GM23248 (cell line): ENCODE data around the gene MPP1. TPM values are rescaled to one million over a fixed set of nuclear protein-coding genes. Genes with fewer than 3 reads are reported as not detected.

Experiments used
- DNase-seq: peaks from one replicate; pipeline ENCODE4 v3.0.0-alpha.2; 2015
- H2AFZ ChIP-seq: fragments of 200-600 bp; sonication (generic); 2 replicates; pipeline ENCODE4 v1.6.1; 2016; ENCODE audit warnings: antibody characterized with exemption
- H3F3A ChIP-seq: fragments of 200-600 bp; sonication (generic); 2 replicates; pipeline ENCODE4 v1.6.1; 2016; ENCODE audit warnings: mild to moderate bottlenecking, antibody characterized with exemption, mixed run types; ENCODE audit not compliant: insufficient read depth
- H3K27ac ChIP-seq: fragments of 200-600 bp; sonication (generic); 2 replicates; pipeline ENCODE4 v1.5.1; 2016; ENCODE audit warnings: mild to moderate bottlenecking
- H3K27me3 ChIP-seq: fragments of 200-600 bp; sonication (generic); replicated peaks from 2 replicates; pipeline ENCODE4 v1.6.1; 2016; ENCODE audit warnings: mild to moderate bottlenecking; ENCODE audit not compliant: insufficient read depth
- H3K36me3 ChIP-seq: fragments of 200-600 bp; sonication (generic); 2 replicates; pipeline ENCODE4 v1.6.1; 2016; ENCODE audit warnings: low read depth, mild to moderate bottlenecking
- H3K4me1 ChIP-seq: fragments of 200-600 bp; sonication (generic); 2 replicates; pipeline ENCODE4 v1.6.1; 2016; ENCODE audit warnings: mild to moderate bottlenecking; ENCODE audit not compliant: insufficient read depth
- H3K4me2 ChIP-seq: fragments of 200-600 bp; sonication (generic); one replicate; pipeline ENCODE4 v1.6.1; 2016; ENCODE audit warnings: mild to moderate bottlenecking; ENCODE audit not compliant: unreplicated experiment
- H3K4me3 ChIP-seq: fragments of 200-600 bp; sonication (generic); 2 replicates; pipeline ENCODE4 v1.5.1; 2016; ENCODE audit warnings: mild to moderate bottlenecking
- H3K79me2 ChIP-seq: fragments of 200-600 bp; sonication (generic); 2 replicates; pipeline ENCODE4 v1.6.1; 2016; ENCODE audit warnings: mild to moderate bottlenecking; ENCODE audit not compliant: insufficient read depth
- H3K9ac ChIP-seq: fragments of 200-600 bp; sonication (generic); 2 replicates; pipeline ENCODE4 v1.6.1; 2016; ENCODE audit warnings: mild to moderate bottlenecking
- H3K9me2 ChIP-seq: fragments of 200-600 bp; sonication (generic); 2 replicates; pipeline ENCODE4 v1.6.1; 2016; ENCODE audit warnings: mixed run types, mild to moderate bottlenecking, moderate library complexity; ENCODE audit not compliant: insufficient read depth
- H3K9me3 ChIP-seq: fragments of 200-600 bp; sonication (generic); one replicate; pipeline ENCODE4 v1.6.1; 2017; ENCODE audit warnings: low read depth
- H4K20me1 ChIP-seq: fragments of 200-600 bp; sonication (generic); 2 replicates; pipeline ENCODE4 v1.6.0; 2016; ENCODE audit not compliant: insufficient read depth
- EZH2 ChIP-seq: fragments of 200-600 bp; sonication (generic); IDR thresholded peaks from 2 replicates; pipeline ENCODE4 v1.6.1; 2018; ENCODE audit warnings: antibody characterized with exemption, mild to moderate bottlenecking; ENCODE audit not compliant: insufficient read depth, poor library complexity, severe bottlenecking
- EZH2phosphoT487 ChIP-seq: fragments of 200-600 bp; sonication (generic); IDR thresholded peaks from 2 replicates; pipeline ENCODE4 v1.6.1; 2018; ENCODE audit warnings: antibody characterized with exemption, moderate library complexity, mild to moderate bottlenecking, low read depth; ENCODE audit not compliant: insufficient read depth
- WGBS, 2 experiments: methylation state at CpG; one replicate each; pipeline ENCODE4 v1.1.6; 2015 to 2017; ENCODE audit warnings: low lambda C conversion rate in 2 of 2, low coverage in 1 of 2; ENCODE audit errors: missing lambda C conversion rate in 2 of 2; 5-methylcytosine and 5-hydroxymethylcytosine counted together
- in situ Hi-C: fragments of 300-500 bp; cut with MboI; formaldehyde crosslinking; loops from 2 replicates; pipeline ENCODE4 v1.15.0; 2020
- polyA plus RNA-seq: library from polyadenylated mRNA; unstranded; fragments of >200 nt; fragmentation: Nextera tagmentation; extraction: Ambion mirVana; gene quantifications from 2 replicates; pipeline ENCODE4 v1.2.1, GENCODE V29; 2016
- total RNA-seq: library from RNA; depleted of rRNA; stranded (reverse); fragments of >200 nt; shearing (Covaris generic); gene quantifications from 2 replicates; pipeline ENCODE4 v1.2.3, GENCODE V29; 2014

The MPP1 gene
- total and polyA plus RNA-seq, 2 experiments from 2014 or later: 16.6 to 22.7 TPM

DNA sequence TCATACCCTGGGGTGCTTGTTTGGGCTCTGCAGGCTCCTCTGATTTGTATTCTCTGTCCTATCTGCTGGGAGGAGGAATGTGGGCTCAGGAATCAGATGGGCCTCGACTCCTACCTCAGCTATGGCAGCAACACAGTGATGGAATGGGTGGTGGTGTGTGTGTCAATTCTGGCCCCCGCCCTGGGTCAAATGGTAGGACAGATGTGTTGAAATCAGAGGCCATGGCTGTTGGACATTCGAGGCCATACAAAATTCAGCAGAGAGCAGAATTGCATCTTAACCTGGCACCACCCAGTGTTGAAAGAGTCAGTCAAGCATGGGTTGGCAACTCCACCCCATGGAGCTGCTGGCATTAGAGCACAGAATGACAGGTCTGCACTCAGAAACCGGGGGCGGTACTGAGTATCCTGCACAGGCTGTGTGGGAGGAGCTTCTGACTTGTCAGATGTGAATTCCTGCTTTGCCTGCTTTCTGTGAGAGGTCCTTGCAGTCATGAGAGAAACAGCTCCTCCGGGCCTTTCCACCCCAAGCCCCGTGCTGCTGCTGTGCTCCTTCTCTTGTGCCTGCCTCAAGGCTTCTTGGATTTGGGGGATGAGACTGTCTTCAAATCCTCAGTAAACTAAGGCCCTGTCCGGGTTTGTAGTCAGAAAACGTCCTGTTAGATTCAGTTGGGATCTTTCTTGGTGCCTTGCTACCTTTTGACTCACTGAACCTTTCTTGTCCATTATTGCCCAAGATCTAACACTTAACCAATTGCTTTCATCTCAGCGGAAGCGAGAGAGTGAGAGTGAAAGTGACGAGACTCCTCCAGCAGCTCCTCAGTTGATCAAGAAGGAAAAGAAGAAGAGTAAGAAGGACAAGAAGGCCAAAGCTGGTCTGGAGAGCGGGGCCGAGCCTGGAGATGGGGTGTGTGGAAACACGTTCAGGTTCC, 29.6 kb downstream of the MPP1 start:
- no peak overlapping the region for H2AFZ ChIP-seq
- no peak for TF ChIP-seq EZH2
- no peak overlapping the region for H3K4me2 ChIP-seq
- in situ Hi-C loops: no loop called here
- H3K4me1 ChIP-seq: peaks cover 13% of the 10 kb centered on the region
- 81 to 83% methylated on average over 14 to 15 of the region's 15 CpGs for WGBS, 2 experiments
- no peaks in the 10 kb centered on the region for H4K20me1 ChIP-seq
- no peak overlapping the region for H3K9ac ChIP-seq
- H3K9me3 ChIP-seq: no peaks in the 10 kb centered on the region
- no peaks in the 10 kb centered on the region for H3K9me2 ChIP-seq
- no peaks in the 10 kb centered on the region for H3K27me3 ChIP-seq
- H3K36me3 ChIP-seq: peaks cover 7% of the 10 kb centered on the region; the same call in 1 of the 2 replicates
- peaks cover 29% of the 10 kb centered on the region for H3F3A ChIP-seq
- DNase-seq: peak; percentile 71
- peaks cover 6% of the 10 kb centered on the region; the same call in 1 of the 2 replicates for H3K79me2 ChIP-seq
- no peak overlapping the region for H3K4me3 ChIP-seq
- H3K27ac ChIP-seq: no peak overlapping the region

DNA sequence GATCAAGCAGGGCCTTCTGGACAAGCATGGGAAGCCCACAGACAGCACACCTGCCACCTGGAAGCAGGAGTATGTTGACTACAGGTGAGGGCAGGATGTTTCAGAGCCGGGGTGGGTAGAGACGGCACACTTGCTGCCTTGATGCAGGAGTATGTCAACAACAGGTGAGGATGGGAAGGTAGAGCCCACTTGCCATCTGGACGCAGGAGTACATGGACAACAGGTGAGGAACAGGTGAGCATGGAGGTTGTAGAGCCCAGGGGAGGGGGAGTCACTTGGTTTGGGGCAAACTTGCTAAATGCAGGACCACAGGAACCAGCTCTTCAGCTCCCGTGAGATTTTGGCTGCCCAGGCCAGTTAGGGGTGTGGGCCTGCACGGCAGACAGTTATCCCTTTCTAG, 30.7 kb downstream of the MPP1 start:
- H3K36me3 ChIP-seq: peaks cover 11% of the 10 kb centered on the region; the same call in 1 of the 2 replicates
- no peaks in the 10 kb centered on the region for H4K20me1 ChIP-seq
- WGBS, 2 experiments: 95 to 100% methylated on average over 4 of the region's 5 CpGs

DNA sequence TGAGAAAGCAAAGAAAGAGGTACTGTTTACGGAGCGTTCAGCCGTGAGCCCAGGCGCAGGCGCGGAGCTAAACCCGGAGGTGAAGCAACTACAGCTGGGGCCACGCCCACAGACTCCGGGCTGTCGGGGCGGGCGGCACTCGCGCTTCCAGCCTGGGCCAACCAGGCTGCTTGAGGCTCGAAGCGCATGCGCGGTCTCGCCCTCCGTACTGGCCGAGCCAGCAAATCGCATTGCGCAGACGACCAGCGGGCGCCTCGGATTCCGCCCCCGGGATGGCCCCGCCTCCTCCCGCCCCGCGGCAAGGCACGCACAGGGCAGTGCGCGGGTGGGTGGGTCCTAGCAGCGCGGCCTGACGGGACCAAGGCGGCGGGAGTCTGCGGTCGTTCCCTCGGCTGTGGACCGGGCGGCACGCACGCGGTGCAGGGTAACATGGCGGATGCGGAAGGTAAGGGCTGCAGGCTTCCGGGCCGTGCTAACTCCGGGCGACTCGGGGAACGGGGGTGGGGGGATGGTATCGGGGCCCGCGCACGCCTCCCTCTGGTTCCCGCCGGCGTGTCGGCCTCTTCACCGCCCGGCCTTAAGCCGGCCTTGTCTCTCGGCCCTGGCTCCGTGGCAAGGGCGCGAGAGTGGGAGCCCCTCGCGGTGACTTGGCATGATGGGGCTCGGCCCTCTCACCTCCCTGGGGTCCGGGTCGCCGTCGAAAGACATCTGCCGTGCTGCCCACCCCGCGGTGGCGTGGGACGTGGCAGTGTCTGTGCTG, 42.6 kb downstream of the MPP1 start, which contains the start of gene DKC1:
DKC1 (plus strand) TSS at position 328 of the 760 bp plus-strand sequence; CDS start at position 430, 102 bp downstream.
- peak within 1 kb of the TSS; percentile 79 for H3K27ac ChIP-seq
- H3F3A ChIP-seq: no peaks in the 10 kb centered on the region
- in situ Hi-C loops: no loop called here
- H3K4me3 ChIP-seq: peak within 1 kb of the TSS; percentile 96
- TF ChIP-seq EZH2 (no peak), EZH2phosphoT487 (no peak)
- peaks cover 19% of the 10 kb centered on the region; the same call in 1 of the 2 replicates for H3K36me3 ChIP-seq
- 1 to 2% methylated on average over 35 to 41 of the region's 84 CpGs for WGBS, 2 experiments
- no peaks in the 10 kb centered on the region for H3K9me2 ChIP-seq
- H3K9ac ChIP-seq: peak within 1 kb of the TSS; percentile 92
- peak; percentile 95 for DNase-seq
- peak within 1 kb of the TSS; percentile 93 for H3K4me2 ChIP-seq
- no peaks in the 10 kb centered on the region for H3K9me3 ChIP-seq
- H4K20me1 ChIP-seq: no peaks in the 10 kb centered on the region
- no peaks in the 10 kb centered on the region for H3K27me3 ChIP-seq
- 0 out of 2 replicates have a peak, but pooled peaks cover 3% of the 10 kb centered on the region for H3K4me1 ChIP-seq
- peaks cover 41% of the 10 kb centered on the region for H3K79me2 ChIP-seq
- H2AFZ ChIP-seq: peak within 1 kb of the TSS; percentile 98

More for the DNA sequence above, 30.7 kb downstream of the MPP1 start:
- no peak overlapping the region for H3K4me2 ChIP-seq
- H2AFZ ChIP-seq: no peak overlapping the region
- H3K27me3 ChIP-seq: no peaks in the 10 kb centered on the region
- no peak overlapping the region for H3K4me3 ChIP-seq
- in situ Hi-C loops: no loop called here
- no peak for TF ChIP-seq EZH2phosphoT487
- TF ChIP-seq EZH2: no peak
- no peaks in the 10 kb centered on the region for H3K9me2 ChIP-seq
- no peak for DNase-seq
- H3K9me3 ChIP-seq: no peaks in the 10 kb centered on the region
- H3K79me2 ChIP-seq: peaks cover 17% of the 10 kb centered on the region
- H3K27ac ChIP-seq: no peak overlapping the region
- no peak overlapping the region for H3K9ac ChIP-seq
- peaks cover 26% of the 10 kb centered on the region for H3F3A ChIP-seq
- H3K4me1 ChIP-seq: peaks cover 12% of the 10 kb centered on the region

DNA sequence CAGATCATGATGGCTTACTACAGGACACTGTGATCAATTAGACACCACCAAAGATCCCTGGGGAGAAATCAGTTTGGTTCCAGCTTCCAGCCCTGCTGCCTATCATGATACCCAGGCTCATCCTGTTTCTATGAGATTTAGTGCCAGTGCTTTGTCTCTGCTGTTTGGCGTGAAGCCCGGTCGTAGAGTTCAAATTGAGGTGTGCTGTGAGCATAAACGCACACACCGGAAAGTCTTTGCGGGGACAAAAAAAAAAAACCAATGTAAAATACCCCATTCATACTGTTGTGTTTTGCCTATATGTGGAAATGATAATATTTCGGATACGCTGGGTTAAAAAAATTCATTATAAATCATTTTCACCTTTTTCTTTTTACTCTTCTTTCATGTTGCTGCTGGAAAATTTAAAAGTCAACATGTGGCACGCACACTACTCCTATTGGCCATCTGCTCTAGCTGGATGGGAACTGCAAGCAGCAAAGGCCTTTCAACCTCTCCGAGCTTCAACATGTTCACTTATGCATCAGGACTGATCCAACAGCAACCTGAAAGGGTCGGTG, 43.2 kb downstream of the MPP1 start:
- H3K4me1 ChIP-seq: 0 out of 2 replicates have a peak, but pooled peaks cover 3% of the 10 kb centered on the region
- H2AFZ ChIP-seq: peak overlapping the region; percentile 98
- peak overlapping the region; percentile 96 for H3K4me3 ChIP-seq
- DNase-seq: peak; percentile 20
- peaks cover 37% of the 10 kb centered on the region for H3K79me2 ChIP-seq
- H3K9ac ChIP-seq: peak overlapping the region; percentile 92
- TF ChIP-seq EZH2: no peak
- no peak for TF ChIP-seq EZH2phosphoT487
- H3K27me3 ChIP-seq: no peaks in the 10 kb centered on the region
- peak overlapping the region; percentile 85 for H3K4me2 ChIP-seq
- no peaks in the 10 kb centered on the region for H4K20me1 ChIP-seq
- H3K27ac ChIP-seq: peak overlapping the region; percentile 79
- 4% methylated on average over 11 of the region's 11 CpGs for WGBS, 2 experiments
- in situ Hi-C loops: no loop called here
- peaks cover 14% of the 10 kb centered on the region; the same call in 1 of the 2 replicates for H3K36me3 ChIP-seq
- no peaks in the 10 kb centered on the region for H3F3A ChIP-seq
- H3K9me3 ChIP-seq: no peaks in the 10 kb centered on the region
- no peaks in the 10 kb centered on the region for H3K9me2 ChIP-seq
